AG04449 (cell line): Measurements from ENCODE around the gene FBXO7.

Source experiments
- CTCF ChIA-PET: fragments of 350-600 bp; formaldehyde crosslinking; extraction: SDS; loops from one replicate; lab custom pipeline; 2021; ENCODE audit warnings: antibody characterized with exemption; lab: Yijun Ruan, JAX
- POLR2A ChIA-PET: fragments of 400-600, 350-600 bp; formaldehyde crosslinking; extraction: SDS; loops from one replicate; lab custom pipeline; 2020; ENCODE audit warnings: antibody characterized with exemption, inconsistent platforms; lab: Yijun Ruan, JAX
- DNase-seq: peaks from one replicate; pipeline ENCODE4 v3.0.0-alpha.2; 2010; ENCODE audit warnings: low read depth, low spot score
- H3K4me3 ChIP-seq: 2 replicates; pipeline ENCODE4 v1.5.1; 2011; ENCODE audit warnings: low read depth, mild to moderate bottlenecking, control low read depth, low read length
- CTCF ChIP-seq: IDR thresholded peaks from one replicate; pipeline ENCODE4 v1.5.1; 2011; ENCODE audit warnings: mild to moderate bottlenecking, moderate library complexity, low read length, control low read depth, inconsistent platforms; ENCODE audit not compliant: insufficient read depth; ENCODE audit errors: missing control alignments

FBXO7 gene

DNA sequence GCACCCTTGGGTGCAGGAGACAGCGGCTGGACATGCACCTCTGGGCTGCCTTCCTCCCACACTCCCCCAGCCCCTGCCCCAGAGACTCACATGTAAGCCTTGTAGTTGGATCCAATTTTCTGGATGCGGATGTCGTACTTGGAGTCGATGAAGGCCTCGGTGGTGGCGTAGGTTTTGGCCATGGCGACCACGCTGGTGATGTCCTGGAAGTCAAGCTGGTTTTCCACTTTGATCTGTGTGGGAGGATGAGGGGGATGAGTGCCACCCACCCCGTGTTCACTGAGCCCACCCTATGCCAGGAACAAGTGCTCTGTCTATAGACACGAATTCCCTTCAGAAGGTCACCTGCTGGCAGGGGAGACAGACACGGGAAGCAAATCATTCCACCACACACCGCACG, 66.9 kb downstream of the FBXO7 start:
- ChIA-PET CTCF (no interaction called here), POLR2A (no interaction called here)
- TF ChIP-seq CTCF, result no peak
- DNase-seq, result no peak
- H3K4me3 ChIP-seq, result no peak overlapping the region

GRCh38 chr22:32542066-32542676, 67.6 kb downstream of the FBXO7 start:
- no peak for DNase-seq
- ChIA-PET POLR2A (interaction anchor here (1.4 kb wide), 1 partner anchor 259 kb away, joined by 3 read pairs; the partner anchor contains the start of gene TIMP3), CTCF (no interaction called here)
- no peak for TF ChIP-seq CTCF
- no peak overlapping the region for H3K4me3 ChIP-seq

- no peak overlapping the region for H3K4me3 ChIP-seq
- POLR2A ChIA-PET, result interaction anchor here (1.4 kb wide), 1 partner anchor 259 kb away, joined by 3 read pairs; the partner anchor contains the start of gene TIMP3
- no peak for TF ChIP-seq CTCF
- CTCF ChIA-PET, result interaction anchor here (0.8 kb wide), 1 partner anchor 14 kb away, joined by 3 read pairs; no protein-coding TSS in a partner anchor
- no peak for DNase-seq
Observed at GRCh38 chr22:32542677-32543357, 68.2 kb downstream of the FBXO7 start.

- CTCF ChIA-PET, result no interaction called here
Observed at GRCh38 chr22:32544953-32545558, 70.4 kb downstream of the FBXO7 start.

DNA sequence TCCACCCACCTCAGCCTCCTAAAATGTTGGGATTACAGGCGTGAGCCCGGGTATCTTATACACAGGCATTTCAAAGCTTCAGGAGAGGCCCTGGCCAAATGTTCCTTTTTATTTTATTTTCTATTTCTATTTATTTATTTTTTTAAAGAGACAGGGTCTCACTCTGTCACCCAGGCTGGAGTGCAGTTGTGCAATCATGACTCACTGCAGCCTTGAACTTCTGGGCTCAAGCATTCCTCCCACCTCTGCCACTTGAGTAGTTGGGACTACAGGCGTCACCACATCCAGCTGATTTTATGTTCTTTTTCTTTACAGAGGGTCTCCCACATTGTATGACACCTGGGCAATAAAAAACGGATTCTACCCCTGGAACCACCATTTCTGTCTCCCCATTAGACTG, 71.2 kb downstream of the FBXO7 start:
- H3K4me3 ChIP-seq, result no peak overlapping the region
- TF ChIP-seq CTCF, result no peak
- DNase-seq, result no peak
- POLR2A ChIA-PET, result interaction anchor here (1.0 kb wide), 1 partner anchor 256 kb away, joined by 3 read pairs; the partner anchor contains the start of gene TIMP3
- CTCF ChIA-PET, result interaction anchor here (1.1 to 1.6 kb wide), 2 partner anchors 10 to 251 kb away, joined by 3 to 8 read pairs; no protein-coding TSS in a partner anchor

More at GRCh38 chr22:32544953-32545558, 70.4 kb downstream of the FBXO7 start:
- DNase-seq, result no peak
- POLR2A ChIA-PET, result interaction anchor here (0.6 to 1.0 kb wide), 3 partner anchors 224 to 434 kb away, joined by 3 read pairs; partner anchors contain the start of gene TIMP3
- no peak overlapping the region for H3K4me3 ChIP-seq
- no peak for TF ChIP-seq CTCF
